ENCODE data around the gene OAS2.

The OAS2 gene

DNA sequence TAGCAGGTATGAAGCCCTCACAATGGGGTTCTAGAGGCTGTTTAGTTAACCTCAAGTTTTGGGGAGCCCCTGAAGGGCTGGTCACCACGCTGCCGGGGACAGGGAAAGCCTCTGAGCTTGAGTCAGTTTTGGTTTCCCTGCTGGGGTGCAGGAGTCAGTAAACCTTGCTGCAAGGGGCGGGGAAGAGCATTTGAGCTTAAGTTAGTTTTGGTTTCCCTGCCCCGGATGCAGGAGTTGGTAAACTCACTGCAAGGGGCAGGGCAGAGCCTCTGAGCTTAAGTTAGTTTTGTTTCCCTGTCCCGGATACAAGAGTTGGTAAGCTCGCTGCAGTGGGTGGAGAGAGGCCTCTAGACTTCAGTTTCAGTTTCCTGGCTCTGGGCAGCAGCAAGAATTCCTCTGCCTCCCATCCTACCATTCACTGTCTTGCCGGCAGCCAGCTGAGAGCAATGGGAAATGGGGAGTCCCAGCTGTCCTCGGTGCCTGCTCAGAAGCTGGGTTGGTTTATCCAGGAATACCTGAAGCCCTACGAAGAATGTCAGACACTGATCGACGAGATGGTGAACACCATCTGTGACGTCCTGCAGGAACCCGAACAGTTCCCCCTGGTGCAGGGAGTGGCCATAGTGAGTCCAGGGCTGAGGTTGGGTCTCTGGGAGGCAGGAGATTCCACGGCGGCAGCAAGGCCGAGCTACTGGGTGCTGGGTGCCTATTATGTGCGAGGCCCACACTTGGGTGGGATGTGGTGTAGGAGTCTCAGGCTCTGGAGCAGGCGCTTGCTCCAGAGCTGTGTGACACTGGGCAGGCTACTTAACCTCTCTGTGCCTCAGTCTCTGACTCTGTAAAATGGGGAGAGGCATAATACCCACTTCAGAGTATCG is at the start of gene OAS2:
Gene OAS2, plus strand, starts transcription at position 357 of the 878 bp plus-strand sequence. Its CDS starts 90 bp downstream, at position 447.
- peak; percentile 67 to 69 for DNase-seq

- no peak for DNase-seq
Observed at GRCh38 chr12:112928978-112929377, 49.3 kb upstream of the OAS2 start.

- no peak for DNase-seq
Observed at GRCh38 chr12:112929715-112930114, 48.6 kb upstream of the OAS2 start.

DNA sequence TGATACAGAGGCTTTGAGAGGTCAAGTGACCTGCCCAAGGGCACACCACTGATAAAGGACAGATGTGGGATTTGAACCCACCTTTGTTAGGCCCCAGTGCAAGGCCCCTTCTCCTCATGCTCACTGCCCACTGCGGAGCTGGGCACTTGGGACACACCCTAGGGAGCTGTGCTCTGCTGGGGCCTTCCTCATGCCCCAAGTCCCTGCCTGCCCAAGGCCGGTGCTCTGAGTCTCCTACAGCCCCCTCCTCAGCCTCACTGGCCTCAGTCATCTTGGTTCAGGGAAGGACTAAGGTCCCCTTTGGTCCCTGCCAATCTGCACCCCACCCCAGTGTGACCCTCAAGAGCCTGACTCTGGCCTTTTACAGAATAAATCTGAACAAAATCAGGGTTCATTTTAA is 48.0 kb upstream of the OAS2 start:
- no peak for DNase-seq

- DNase-seq, result no peak
Observed at GRCh38 chr12:112932485-112933128, 45.7 kb upstream of the OAS2 start.

DNA sequence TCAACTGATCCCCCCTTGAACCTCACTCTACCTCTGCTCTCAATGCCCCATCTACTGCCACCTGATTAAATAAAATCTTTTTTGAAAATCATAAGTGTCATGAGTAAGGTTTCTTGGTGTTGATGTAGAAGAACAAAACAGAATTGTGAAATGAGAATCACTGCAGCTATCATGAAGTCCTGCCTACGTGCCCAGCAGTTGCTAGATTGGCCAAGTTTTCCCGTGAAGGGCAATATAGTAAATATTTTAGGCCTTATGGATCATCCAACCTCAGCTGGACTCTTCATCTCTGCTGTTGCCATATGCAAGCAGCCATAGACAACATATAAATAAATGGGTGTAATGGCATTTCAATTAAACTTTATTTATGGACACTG is 45.2 kb upstream of the OAS2 start:
- no peak for DNase-seq

DNA sequence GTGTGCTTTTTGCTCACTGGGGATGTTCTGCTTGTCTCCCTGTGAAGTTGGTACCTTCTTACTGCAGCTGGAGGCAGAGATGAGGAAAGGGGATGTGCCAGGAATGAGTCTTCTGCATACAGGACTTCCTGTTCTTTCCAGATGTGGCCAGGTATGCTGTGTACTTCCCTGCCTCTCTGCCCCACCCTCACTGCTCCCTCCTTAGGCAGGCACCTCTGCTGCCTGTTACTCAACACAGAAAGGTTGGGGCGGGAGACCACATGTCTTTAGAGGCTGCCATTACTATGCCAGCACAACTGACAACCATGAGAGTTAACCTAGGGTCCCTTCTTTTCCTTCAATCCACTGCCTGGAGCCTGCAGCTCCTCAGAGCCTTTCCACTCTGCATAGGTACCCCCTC is 42.1 kb upstream of the OAS2 start:
- DNase-seq, result no peak

DNA sequence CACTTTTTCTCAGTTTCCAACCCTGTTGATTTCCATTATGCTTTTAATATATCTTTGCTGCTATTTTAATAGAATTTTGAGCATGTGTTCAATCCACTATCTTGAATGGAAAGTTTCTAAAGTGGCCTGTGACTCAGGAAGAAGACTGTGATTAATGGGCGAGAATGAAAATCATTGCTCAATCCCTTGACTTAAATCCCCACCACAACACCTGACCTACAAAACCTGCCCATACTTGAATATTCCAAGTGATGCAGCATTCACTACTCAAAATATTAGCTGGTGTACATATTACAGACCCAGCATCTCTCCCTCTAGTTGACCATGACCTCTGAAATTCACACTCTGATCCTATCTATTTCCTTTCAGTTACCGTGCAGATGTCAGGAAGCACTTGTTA is 41.4 kb upstream of the OAS2 start:
- DNase-seq, result no peak

GRCh38 chr12:112937741-112938719 is 40.3 kb upstream of the OAS2 start, which contains the start of gene OAS3:
TSS of gene OAS3 (plus strand) at chr12:112938474. CDS start at chr12:112938531, 57 bp downstream.
- DNase-seq, result peak; percentile 64 to 65

DNA sequence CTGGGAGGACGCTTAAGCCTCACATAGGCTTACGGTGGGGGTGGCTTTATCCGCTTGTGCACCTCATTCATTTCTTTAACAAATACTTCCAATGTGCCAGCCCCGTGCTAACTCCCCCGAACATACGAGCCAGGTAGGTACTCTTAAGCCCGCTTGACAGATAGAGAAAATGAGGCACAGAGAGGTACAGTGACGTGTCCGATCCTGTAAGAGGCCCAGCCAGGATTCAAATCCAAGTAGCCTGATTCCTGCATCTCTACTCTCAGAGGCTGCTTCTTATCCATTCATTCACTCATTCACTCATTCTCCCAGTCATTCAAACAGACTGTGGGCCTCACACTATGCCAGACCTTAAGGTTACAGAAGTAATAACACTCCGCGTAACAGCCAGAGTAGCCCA is 39.6 kb upstream of the OAS2 start:
- no peak for DNase-seq

- peak in 1 of 2 experiments; percentile 4 for DNase-seq
Observed at GRCh38 chr12:112939761-112940381, 38.4 kb upstream of the OAS2 start.

GRCh38 chr12:112941528-112942335 is 36.6 kb upstream of the OAS2 start:
- DNase-seq, result no peak

GRCh38 chr12:112942572-112942971 is 35.7 kb upstream of the OAS2 start:
- no peak for DNase-seq

- no peak for DNase-seq
Observed at GRCh38 chr12:112944024-112944690, 34.2 kb upstream of the OAS2 start.

DNA sequence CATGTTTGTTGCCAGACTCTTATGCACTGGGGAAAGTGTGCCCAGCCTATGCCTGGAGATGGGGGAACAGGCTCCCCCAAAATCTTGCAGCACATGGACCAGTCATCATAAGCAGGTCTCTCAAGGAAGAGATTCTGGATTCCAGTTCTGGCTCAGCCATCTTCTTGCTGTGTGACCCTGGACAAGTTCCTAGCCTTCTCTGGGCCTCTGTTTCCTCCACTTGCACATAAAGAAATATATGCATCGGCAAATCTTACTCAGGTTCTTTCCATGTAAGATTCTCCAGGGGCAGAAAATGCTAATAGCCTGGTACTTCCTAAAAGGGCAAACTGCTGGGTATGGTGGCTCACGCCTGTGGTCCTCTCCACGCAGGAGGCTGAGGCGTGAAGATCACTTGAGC is 32.8 kb upstream of the OAS2 start:
- no peak for DNase-seq

GRCh38 chr12:112946236-112947000 is 31.9 kb upstream of the OAS2 start:
- no peak for DNase-seq

- DNase-seq, result no peak
Observed at GRCh38 chr12:112947314-112947713, 31.0 kb upstream of the OAS2 start.

DNA sequence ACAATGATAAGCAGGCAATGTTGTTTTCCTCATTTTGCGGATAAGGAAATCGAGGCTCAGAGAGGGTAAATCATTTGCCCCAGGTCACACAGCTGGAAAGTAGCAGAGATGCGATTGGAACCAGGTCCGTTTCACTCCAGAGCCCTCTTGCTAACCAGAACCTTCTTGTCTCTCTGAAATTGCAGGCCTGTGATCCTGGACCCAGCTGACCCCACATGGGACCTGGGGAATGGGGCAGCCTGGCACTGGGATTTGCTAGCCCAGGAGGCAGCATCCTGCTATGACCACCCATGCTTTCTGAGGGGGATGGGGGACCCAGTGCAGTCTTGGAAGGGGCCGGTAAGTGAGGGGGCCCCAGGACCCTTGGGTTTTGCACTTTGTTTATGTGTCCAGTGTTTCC is 30.6 kb upstream of the OAS2 start:
- DNase-seq, result no peak

- DNase-seq, result no peak
Observed at GRCh38 chr12:112948806-112949205, 29.5 kb upstream of the OAS2 start.

GRCh38 chr12:112950701-112951100 is 27.6 kb upstream of the OAS2 start:
- DNase-seq, result no peak
